Mesenchymal stem cell (in vitro differentiated cells and primary cell): ENCODE data around the gene ABCC4.
A peak's percentile ranks its signal among the peaks of the same experiment; 100 is the strongest.

ENCODE experiments used
- DNase-seq: peaks from one replicate; pipeline ENCODE4 v3.0.0-alpha.2; 2013
- H2AFZ ChIP-seq: one replicate; pipeline ENCODE4 v1.6.1; 2013; ENCODE audit warnings: low read depth, mild to moderate bottlenecking, control low read depth, inconsistent platforms, low read length, moderate library complexity
- H2AK5ac ChIP-seq: 2 replicates; pipeline ENCODE4 v1.6.1; 2013; ENCODE audit warnings: low read length, moderate library complexity, mild to moderate bottlenecking, inconsistent platforms; ENCODE audit not compliant: severe bottlenecking
- H2BK120ac ChIP-seq: one replicate; pipeline ENCODE4 v1.6.1; 2013; ENCODE audit warnings: low read depth, mild to moderate bottlenecking, inconsistent platforms, low read length, moderate library complexity
- H2BK12ac ChIP-seq, 2 experiments: one replicate each; pipeline ENCODE4 v1.6.1; 2013; ENCODE audit warnings: inconsistent platforms in 2 of 2, low read length in 2 of 2, mild to moderate bottlenecking in 2 of 2, moderate library complexity in 2 of 2, control low read depth in 1 of 2
- H2BK15ac ChIP-seq: one replicate; pipeline ENCODE4 v1.6.1; 2013; ENCODE audit warnings: mild to moderate bottlenecking, low read depth, inconsistent platforms; ENCODE audit not compliant: poor library complexity, severe bottlenecking
- H2BK5ac ChIP-seq: 2 replicates; pipeline ENCODE4 v1.6.1; 2013; ENCODE audit warnings: low read depth, mild to moderate bottlenecking, low read length, control low read depth, inconsistent platforms; ENCODE audit not compliant: poor library complexity, severe bottlenecking
- H3K14ac ChIP-seq, 2 experiments: one replicate each; pipeline ENCODE4 v1.6.1; 2013; ENCODE audit warnings: inconsistent platforms in 2 of 2, low read length in 2 of 2, control low read depth in 1 of 2, mild to moderate bottlenecking in 1 of 2, moderate library complexity in 1 of 2
- H3K18ac ChIP-seq, 2 experiments: one replicate each; pipeline ENCODE4 v1.6.1; 2013; ENCODE audit warnings: inconsistent platforms in 2 of 2, low read length in 2 of 2, control low read depth in 1 of 2, low read depth in 1 of 2, mild to moderate bottlenecking in 1 of 2
- H3K23ac ChIP-seq, 2 experiments: one replicate each; pipeline ENCODE4 v1.6.1; 2013; ENCODE audit warnings: inconsistent platforms in 2 of 2, low read length in 2 of 2, mild to moderate bottlenecking in 2 of 2, moderate library complexity in 2 of 2, control low read depth in 1 of 2
- H3K27ac ChIP-seq: 2 replicates; pipeline ENCODE4 v1.5.1; 2013; ENCODE audit warnings: mild to moderate bottlenecking, moderate library complexity, low read length, control low read depth, inconsistent platforms; ENCODE audit not compliant: poor library complexity, severe bottlenecking
- H3K27me3 ChIP-seq, 2 experiments: 2 replicates each; pipeline versions ENCODE4 v1.6.1 to v1.7.0; 2013; ENCODE audit warnings: low read length in 2 of 2, mild to moderate bottlenecking in 2 of 2, moderate library complexity in 2 of 2, control low read depth in 1 of 2, inconsistent platforms in 1 of 2; ENCODE audit not compliant: control insufficient read depth in 1 of 2, insufficient read depth in 1 of 2
- H3K36me3 ChIP-seq, 2 experiments: 2 replicates each; pipeline versions ENCODE4 v1.6.1 to v1.7.0; 2013; ENCODE audit warnings: low read length in 2 of 2, control low read depth in 1 of 2, inconsistent platforms in 1 of 2, low read depth in 1 of 2, mild to moderate bottlenecking in 1 of 2; ENCODE audit not compliant: insufficient read depth in 2 of 2, control insufficient read depth in 1 of 2
- H3K4ac ChIP-seq, 2 experiments: one replicate each; pipeline ENCODE4 v1.6.1; 2013; ENCODE audit warnings: inconsistent platforms in 2 of 2, low read length in 2 of 2, mild to moderate bottlenecking in 2 of 2, moderate library complexity in 2 of 2, control low read depth in 1 of 2, low read depth in 1 of 2
- H3K4me1 ChIP-seq: 2 replicates; pipeline ENCODE4 v1.6.1; 2013; ENCODE audit warnings: low read depth, low read length, control low read depth; ENCODE audit not compliant: control insufficient read depth, insufficient read depth
- H3K4me2 ChIP-seq: 2 replicates; pipeline ENCODE4 v1.6.1; 2013; ENCODE audit warnings: low read length, mild to moderate bottlenecking, inconsistent platforms; ENCODE audit not compliant: poor library complexity, severe bottlenecking
- H3K4me3 ChIP-seq, 2 experiments: 2 replicates each; pipeline versions ENCODE4 v1.5.1 to v1.7.0; 2013; ENCODE audit warnings: low read length in 2 of 2, mild to moderate bottlenecking in 2 of 2, control low read depth in 1 of 2, low read depth in 1 of 2; ENCODE audit not compliant: insufficient read depth in 1 of 2
- H3K79me1 ChIP-seq: replicated peaks from 2 replicates; pipeline ENCODE4 v1.6.1; 2013; ENCODE audit warnings: mild to moderate bottlenecking, control low read depth, low read length, inconsistent platforms; ENCODE audit not compliant: poor library complexity, severe bottlenecking
- H3K9ac ChIP-seq: 2 replicates; pipeline ENCODE4 v1.7.0; 2013; ENCODE audit warnings: mild to moderate bottlenecking, low read length, moderate library complexity
- H3K9me3 ChIP-seq: 2 replicates; pipeline ENCODE4 v1.7.0; 2013; ENCODE audit warnings: mild to moderate bottlenecking, low read length; ENCODE audit not compliant: control insufficient read depth
- H4K8ac ChIP-seq: one replicate; pipeline ENCODE4 v1.6.1; 2013; ENCODE audit warnings: inconsistent platforms, mild to moderate bottlenecking, low read length, moderate library complexity
- H4K91ac ChIP-seq: one replicate; pipeline ENCODE4 v1.6.1; 2013; ENCODE audit warnings: mild to moderate bottlenecking, low read length, inconsistent platforms
- WGBS: methylation state at CpG from one replicate; pipeline ENCODE4 v1.1.7; 2013; ENCODE audit warnings: mixed read lengths; 5-methylcytosine and 5-hydroxymethylcytosine counted together

ABCC4 gene

GRCh38 chr13:95138876-95139585, 162.2 kb downstream of the ABCC4 start:
- no peak overlapping the region for H3K23ac ChIP-seq
- H2BK15ac ChIP-seq = no peak overlapping the region
- 97% methylated on average over 9 of the region's 11 CpGs for WGBS
- H3K4me2 ChIP-seq = no peak overlapping the region
- DNase-seq = no peak
- no peak overlapping the region for H2AFZ ChIP-seq
- no peak overlapping the region for H3K4me3 ChIP-seq
- H4K91ac ChIP-seq = no peak overlapping the region
- H3K27ac ChIP-seq = no peak overlapping the region
- no peak overlapping the region for H3K9ac ChIP-seq
- H2BK12ac ChIP-seq = no peak overlapping the region
- H3K18ac ChIP-seq = no peak overlapping the region
- peaks cover 19% of the 10 kb centered on the region for H3K79me1 ChIP-seq
- H3K4ac ChIP-seq = no peak overlapping the region
- H4K8ac ChIP-seq = no peak overlapping the region
- no peaks in the 10 kb centered on the region for H3K27me3 ChIP-seq
- H3K14ac ChIP-seq = no peak overlapping the region
- no peaks in the 10 kb centered on the region for H3K9me3 ChIP-seq
- no peaks in the 10 kb centered on the region for H3K4me1 ChIP-seq
- H2AK5ac ChIP-seq = no peak overlapping the region
- H2BK120ac ChIP-seq = no peak overlapping the region
- H3K36me3 ChIP-seq = peaks cover 9 to 21% of the 10 kb centered on the region in 2 experiments
- H2BK5ac ChIP-seq = no peak overlapping the region

GRCh38 chr13:95137096-95137495, 164.2 kb downstream of the ABCC4 start:
- H3K4me2 ChIP-seq = no peak overlapping the region
- H3K9ac ChIP-seq = no peak overlapping the region
- H2BK15ac ChIP-seq = no peak overlapping the region
- no peak overlapping the region for H3K23ac ChIP-seq
- H4K8ac ChIP-seq = no peak overlapping the region
- H2AFZ ChIP-seq = no peak overlapping the region
- peaks cover 30% of the 10 kb centered on the region for H3K79me1 ChIP-seq
- H3K14ac ChIP-seq = no peak overlapping the region
- no peak overlapping the region for H3K27ac ChIP-seq
- H2AK5ac ChIP-seq = no peak overlapping the region
- 78% methylated on average over 3 of the region's 3 CpGs for WGBS
- DNase-seq = peak; percentile 30
- H3K36me3 ChIP-seq = peaks cover 9 to 27% of the 10 kb centered on the region in 2 experiments
- no peaks in the 10 kb centered on the region for H3K9me3 ChIP-seq
- no peak overlapping the region for H4K91ac ChIP-seq
- no peak overlapping the region for H2BK120ac ChIP-seq
- no peaks in the 10 kb centered on the region for H3K4me1 ChIP-seq
- H2BK12ac ChIP-seq = no peak overlapping the region
- no peak overlapping the region for H3K4ac ChIP-seq
- H3K4me3 ChIP-seq = no peak overlapping the region
- no peak overlapping the region for H3K18ac ChIP-seq
- no peaks in the 10 kb centered on the region for H3K27me3 ChIP-seq
- no peak overlapping the region for H2BK5ac ChIP-seq

- DNase-seq = no peak
- no peak overlapping the region for H2BK12ac ChIP-seq
- H4K8ac ChIP-seq = no peak overlapping the region
- H2BK120ac ChIP-seq = no peak overlapping the region
- H2AK5ac ChIP-seq = no peak overlapping the region
- no peaks in the 10 kb centered on the region for H3K4me1 ChIP-seq
- no peak overlapping the region for H3K4me2 ChIP-seq
- H3K27ac ChIP-seq = no peak overlapping the region
- no peak overlapping the region for H2BK5ac ChIP-seq
- no peaks in the 10 kb centered on the region for H3K9me3 ChIP-seq
- no peak overlapping the region for H3K9ac ChIP-seq
- peaks cover 9 to 27% of the 10 kb centered on the region in 2 experiments for H3K36me3 ChIP-seq
- H3K18ac ChIP-seq = no peak overlapping the region
- H3K79me1 ChIP-seq = peaks cover 29% of the 10 kb centered on the region
- no peak overlapping the region for H2AFZ ChIP-seq
- H3K23ac ChIP-seq = no peak overlapping the region
- H2BK15ac ChIP-seq = no peak overlapping the region
- H4K91ac ChIP-seq = no peak overlapping the region
- H3K14ac ChIP-seq = no peak overlapping the region
- H3K4me3 ChIP-seq = no peak overlapping the region
- H3K4ac ChIP-seq = no peak overlapping the region
- 96% methylated on average over 8 of the region's 9 CpGs for WGBS
- H3K27me3 ChIP-seq = no peaks in the 10 kb centered on the region
Measured at GRCh38 chr13:95136638-95137037, 164.6 kb downstream of the ABCC4 start.

GRCh38 chr13:95133498-95133897, 167.8 kb downstream of the ABCC4 start:
- Histone ChIP-seq H2AFZ (no peak overlapping the region), H3K4me2 (no peak overlapping the region), H3K4ac (no peak overlapping the region), H3K4me3 (no peak overlapping the region), H3K9me3 (no peaks in the 10 kb centered on the region), H4K8ac (peak overlapping the region; percentile 28), H3K18ac (no peak overlapping the region), H2AK5ac (no peak overlapping the region), H2BK12ac (no peak overlapping the region), H3K27ac (no peak overlapping the region), H2BK15ac (no peak overlapping the region), H3K4me1 (no peaks in the 10 kb centered on the region), H4K91ac (no peak overlapping the region), H3K27me3 (no peaks in the 10 kb centered on the region), H3K14ac (no peak overlapping the region), H3K36me3 (peaks cover 2 to 21% of the 10 kb centered on the region in 2 experiments), H3K23ac (no peak overlapping the region), H2BK120ac (no peak overlapping the region), H2BK5ac (no peak overlapping the region), H3K79me1 (peaks cover 28% of the 10 kb centered on the region), H3K9ac (no peak overlapping the region)
- DNase-seq = no peak
- WGBS = 100% methylated on average over 2 of the region's 5 CpGs
